ENCODE results near the gene MIGA1.
"Not testable (repeated sequence)": the region's sequence is repeated elsewhere in the genome, so short reads cannot be mapped to it uniquely, and the experiment has no call there.

The MIGA1 gene

GRCh38 chr1:77797991-77798390 lies 18.5 kb downstream of the MIGA1 start:
- Histone ChIP-seq H3K27me3 (replicated peaks; ENCODE audit: control insufficient read depth, insufficient read depth, low read length, poor library complexity, severe bottlenecking) (no peaks in the 10 kb centered on the region), H3K9me3 (ENCODE audit: control insufficient read depth, low read length) (no peaks in the 10 kb centered on the region), H3K27ac (ENCODE audit: insufficient read depth, low read length, poor library complexity, severe bottlenecking) (no peak overlapping the region), H3K4me1 (ENCODE audit: control insufficient read depth, insufficient read depth, low read length, poor library complexity, severe bottlenecking) (no peaks in the 10 kb centered on the region), H3K36me3 (ENCODE audit: control insufficient read depth, insufficient read depth, low read length) (peaks cover 15% of the 10 kb centered on the region), H3K4me3 (ENCODE audit: insufficient read depth, low read depth, low read length, poor library complexity, severe bottlenecking) (no peak overlapping the region)
- no peak for DNase-seq

GRCh38 chr1:77802026-77802425 lies 22.6 kb downstream of the MIGA1 start:
- no peaks in the 10 kb centered on the region for H3K9me3 ChIP-seq (ENCODE audit: control insufficient read depth, low read length)
- H3K27me3 ChIP-seq (replicated peaks; ENCODE audit: control insufficient read depth, insufficient read depth, low read length, poor library complexity, severe bottlenecking) = no peaks in the 10 kb centered on the region
- H3K4me1 ChIP-seq (ENCODE audit: control insufficient read depth, insufficient read depth, low read length, poor library complexity, severe bottlenecking) = no peaks in the 10 kb centered on the region
- H3K36me3 ChIP-seq (ENCODE audit: control insufficient read depth, insufficient read depth, low read length) = peaks cover 25% of the 10 kb centered on the region
- no peak overlapping the region for H3K4me3 ChIP-seq (ENCODE audit: insufficient read depth, low read depth, low read length, poor library complexity, severe bottlenecking)
- H3K27ac ChIP-seq (ENCODE audit: insufficient read depth, low read length, poor library complexity, severe bottlenecking) = no peak overlapping the region
- no peak for DNase-seq

- no peaks in the 10 kb centered on the region for H3K27me3 ChIP-seq (replicated peaks; ENCODE audit: control insufficient read depth, insufficient read depth, low read length, poor library complexity, severe bottlenecking)
- peaks cover 36% of the 10 kb centered on the region for H3K36me3 ChIP-seq (ENCODE audit: control insufficient read depth, insufficient read depth, low read length)
- H3K4me1 ChIP-seq (ENCODE audit: control insufficient read depth, insufficient read depth, low read length, poor library complexity, severe bottlenecking) = no peaks in the 10 kb centered on the region
- no peak overlapping the region for H3K27ac ChIP-seq (ENCODE audit: insufficient read depth, low read length, poor library complexity, severe bottlenecking)
- H3K4me3 ChIP-seq (ENCODE audit: insufficient read depth, low read depth, low read length, poor library complexity, severe bottlenecking) = no peak overlapping the region
- no peak for DNase-seq
- H3K9me3 ChIP-seq (ENCODE audit: control insufficient read depth, low read length) = no peaks in the 10 kb centered on the region
These were observed 23.9 kb downstream of the MIGA1 start for GRCh38 chr1:77803371-77803770.

- peaks cover 43% of the 10 kb centered on the region for H3K36me3 ChIP-seq (ENCODE audit: control insufficient read depth, insufficient read depth, low read length)
- not testable (repeated sequence) for H3K4me3 ChIP-seq (ENCODE audit: insufficient read depth, low read depth, low read length, poor library complexity, severe bottlenecking); H3K9me3 ChIP-seq (ENCODE audit: control insufficient read depth, low read length); H3K27me3 ChIP-seq (replicated peaks; ENCODE audit: control insufficient read depth, insufficient read depth, low read length, poor library complexity, severe bottlenecking); H3K4me1 ChIP-seq (ENCODE audit: control insufficient read depth, insufficient read depth, low read length, poor library complexity, severe bottlenecking); H3K27ac ChIP-seq (ENCODE audit: insufficient read depth, low read length, poor library complexity, severe bottlenecking); DNase-seq
These were observed 30.5 kb downstream of the MIGA1 start for GRCh38 chr1:77809787-77810462.

- H3K4me3 ChIP-seq (ENCODE audit: insufficient read depth, low read depth, low read length, poor library complexity, severe bottlenecking); H3K27me3 ChIP-seq (replicated peaks; ENCODE audit: control insufficient read depth, insufficient read depth, low read length, poor library complexity, severe bottlenecking); DNase-seq; H3K4me1 ChIP-seq (ENCODE audit: control insufficient read depth, insufficient read depth, low read length, poor library complexity, severe bottlenecking); H3K9me3 ChIP-seq (ENCODE audit: control insufficient read depth, low read length); H3K27ac ChIP-seq (ENCODE audit: insufficient read depth, low read length, poor library complexity, severe bottlenecking): not testable (repeated sequence)
- peaks cover 45% of the 10 kb centered on the region for H3K36me3 ChIP-seq (ENCODE audit: control insufficient read depth, insufficient read depth, low read length)
These were observed 32.1 kb downstream of the MIGA1 start for GRCh38 chr1:77811589-77811988.

- Histone ChIP-seq H3K36me3 (ENCODE audit: control insufficient read depth, insufficient read depth, low read length) (peaks cover 49% of the 10 kb centered on the region), H3K27ac (ENCODE audit: insufficient read depth, low read length, poor library complexity, severe bottlenecking) (no peak overlapping the region)
- no peak for DNase-seq
These were observed 38.1 kb downstream of the MIGA1 start for GRCh38 chr1:77817368-77818209.

GRCh38 chr1:77820121-77820520 lies 40.7 kb downstream of the MIGA1 start:
- H3K36me3 ChIP-seq (ENCODE audit: control insufficient read depth, insufficient read depth, low read length) = peaks cover 39% of the 10 kb centered on the region
- H3K9me3 ChIP-seq (ENCODE audit: control insufficient read depth, low read length) = no peaks in the 10 kb centered on the region

More at GRCh38 chr1:77817368-77818209, 38.1 kb downstream of the MIGA1 start:
- Histone ChIP-seq H3K4me1 (ENCODE audit: control insufficient read depth, insufficient read depth, low read length, poor library complexity, severe bottlenecking) (no peaks in the 10 kb centered on the region), H3K4me3 (ENCODE audit: insufficient read depth, low read depth, low read length, poor library complexity, severe bottlenecking) (no peak overlapping the region), H3K9me3 (ENCODE audit: control insufficient read depth, low read length) (no peaks in the 10 kb centered on the region), H3K27me3 (replicated peaks; ENCODE audit: control insufficient read depth, insufficient read depth, low read length, poor library complexity, severe bottlenecking) (no peaks in the 10 kb centered on the region)

GRCh38 chr1:77824079-77824478 lies 44.6 kb downstream of the MIGA1 start:
- H3K4me1 ChIP-seq (ENCODE audit: control insufficient read depth, insufficient read depth, low read length, poor library complexity, severe bottlenecking) = no peaks in the 10 kb centered on the region
- DNase-seq = no peak
- H3K27ac ChIP-seq (ENCODE audit: insufficient read depth, low read length, poor library complexity, severe bottlenecking) = no peak overlapping the region
- H3K4me3 ChIP-seq (ENCODE audit: insufficient read depth, low read depth, low read length, poor library complexity, severe bottlenecking) = no peak overlapping the region
- peaks cover 14% of the 10 kb centered on the region for H3K36me3 ChIP-seq (ENCODE audit: control insufficient read depth, insufficient read depth, low read length)
- no peaks in the 10 kb centered on the region for H3K9me3 ChIP-seq (ENCODE audit: control insufficient read depth, low read length)
- no peaks in the 10 kb centered on the region for H3K27me3 ChIP-seq (replicated peaks; ENCODE audit: control insufficient read depth, insufficient read depth, low read length, poor library complexity, severe bottlenecking)

More at GRCh38 chr1:77820121-77820520, 40.7 kb downstream of the MIGA1 start:
- H3K27ac ChIP-seq (ENCODE audit: insufficient read depth, low read length, poor library complexity, severe bottlenecking) = no peak overlapping the region
- DNase-seq = no peak
- no peak overlapping the region for H3K4me3 ChIP-seq (ENCODE audit: insufficient read depth, low read depth, low read length, poor library complexity, severe bottlenecking)
- H3K27me3 ChIP-seq (replicated peaks; ENCODE audit: control insufficient read depth, insufficient read depth, low read length, poor library complexity, severe bottlenecking) = no peaks in the 10 kb centered on the region
- H3K4me1 ChIP-seq (ENCODE audit: control insufficient read depth, insufficient read depth, low read length, poor library complexity, severe bottlenecking) = no peaks in the 10 kb centered on the region

GRCh38 chr1:77824694-77825093 lies 45.2 kb downstream of the MIGA1 start:
- no peaks in the 10 kb centered on the region for H3K9me3 ChIP-seq (ENCODE audit: control insufficient read depth, low read length)
- H3K4me1 ChIP-seq (ENCODE audit: control insufficient read depth, insufficient read depth, low read length, poor library complexity, severe bottlenecking) = no peaks in the 10 kb centered on the region
- H3K27ac ChIP-seq (ENCODE audit: insufficient read depth, low read length, poor library complexity, severe bottlenecking) = no peak overlapping the region
- H3K36me3 ChIP-seq (ENCODE audit: control insufficient read depth, insufficient read depth, low read length) = peaks cover 14% of the 10 kb centered on the region
- DNase-seq = no peak
- H3K27me3 ChIP-seq (replicated peaks; ENCODE audit: control insufficient read depth, insufficient read depth, low read length, poor library complexity, severe bottlenecking) = no peaks in the 10 kb centered on the region
- H3K4me3 ChIP-seq (ENCODE audit: insufficient read depth, low read depth, low read length, poor library complexity, severe bottlenecking) = no peak overlapping the region

- no peak overlapping the region for H3K27ac ChIP-seq (ENCODE audit: insufficient read depth, low read length, poor library complexity, severe bottlenecking)
- no peaks in the 10 kb centered on the region for H3K27me3 ChIP-seq (replicated peaks; ENCODE audit: control insufficient read depth, insufficient read depth, low read length, poor library complexity, severe bottlenecking)
- H3K9me3 ChIP-seq (ENCODE audit: control insufficient read depth, low read length) = no peaks in the 10 kb centered on the region
- no peak overlapping the region for H3K4me3 ChIP-seq (ENCODE audit: insufficient read depth, low read depth, low read length, poor library complexity, severe bottlenecking)
- no peaks in the 10 kb centered on the region for H3K4me1 ChIP-seq (ENCODE audit: control insufficient read depth, insufficient read depth, low read length, poor library complexity, severe bottlenecking)
- no peak for DNase-seq
- H3K36me3 ChIP-seq (ENCODE audit: control insufficient read depth, insufficient read depth, low read length) = peaks cover 14% of the 10 kb centered on the region
These were observed 45.8 kb downstream of the MIGA1 start for GRCh38 chr1:77825131-77825709.
